H1 (cell line): ENCODE data around the gene PPM1L.

Experiments
- EZH2 ChIP-seq: fragments of 200-600 bp; sonication (generic); IDR thresholded peaks from 2 replicates; pipeline ENCODE4 v1.7.1; 2012; ENCODE audit warnings: low read depth, mild to moderate bottlenecking, moderate library complexity, low read length, inconsistent platforms; ENCODE audit not compliant: severe bottlenecking
- TAF1 ChIP-seq: IDR thresholded peaks from 2 replicates; pipeline ENCODE4 v1.6.1; 2011; ENCODE audit warnings: mild to moderate bottlenecking, low read depth, low read length
- TF ChIP-seq, protein P1 (sequence below): IDR thresholded peaks from 2 replicates; pipeline ENCODE4 v1.6.1; 2011; ENCODE audit warnings: low read depth, mild to moderate bottlenecking, low read length; ENCODE audit not compliant: insufficient read depth

GRCh38 chr3:161025911-161026310, 269.9 kb downstream of the PPM1L start:
- TF ChIP-seq, protein P1, sequence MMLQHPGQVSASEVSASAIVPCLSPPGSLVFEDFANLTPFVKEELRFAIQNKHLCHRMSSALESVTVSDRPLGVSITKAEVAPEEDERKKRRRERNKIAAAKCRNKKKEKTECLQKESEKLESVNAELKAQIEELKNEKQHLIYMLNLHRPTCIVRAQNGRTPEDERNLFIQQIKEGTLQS: no peak
- TF ChIP-seq TAF1 (no peak), EZH2 (no peak)
